Breast epithelium (tissue), 4 donors: ENCODE data around the gene AHSP. TPM values are rescaled to one million over a fixed set of nuclear protein-coding genes. Genes with fewer than 3 reads are reported as not detected.

Experiments used
- DNase-seq, 2 donors: peaks; one replicate each; pipeline ENCODE4 v3.0.0-alpha.2; 2019; ENCODE audit warnings: low spot score in 2 of 2
- H3K27ac ChIP-seq, 2 donors: fragments of 200-600 bp; sonication (generic) in 1 of 2; one replicate each; pipeline ENCODE4 v1.5.1; 2016 to 2019; ENCODE audit warnings: mild to moderate bottlenecking in 1 of 2
- H3K27me3 ChIP-seq, 2 donors: fragments of 200-600 bp; sonication (generic) in 1 of 2; one replicate each; pipeline versions ENCODE4 v1.5.1 to v1.6.0; 2017 to 2019; ENCODE audit warnings: control low read depth in 1 of 2, mild to moderate bottlenecking in 1 of 2
- H3K36me3 ChIP-seq: fragments of 200-600 bp; one replicate; pipeline ENCODE4 v1.5.1; 2019
- H3K4me1 ChIP-seq, 2 donors: fragments of 200-600 bp; sonication (generic); one replicate each; pipeline ENCODE4 v1.5.1; 2016 to 2019; ENCODE audit warnings: control low read depth in 1 of 2
- H3K4me3 ChIP-seq, 3 donors: fragments of 200-600 bp; sonication (generic); 1 replicate in 2 of 3; 2 replicates in 1 of 3; pipeline ENCODE4 v1.5.1; 2016 to 2019; ENCODE audit warnings: mild to moderate bottlenecking in 3 of 3, moderate library complexity in 2 of 3
- H3K9me3 ChIP-seq, 2 donors: fragments of 200-600 bp; sonication (generic) in 1 of 2; one replicate each; pipeline ENCODE4 v1.5.1; 2016 to 2019; ENCODE audit warnings: control low read depth in 1 of 2
- CTCF ChIP-seq, 3 donors: fragments of 450-650 bp; IDR thresholded peaks; one replicate each; pipeline ENCODE4 v1.5.1; 2016 to 2017; ENCODE audit warnings: antibody characterized with exemption in 3 of 3, mild to moderate bottlenecking in 3 of 3, moderate library complexity in 3 of 3
- POLR2A ChIP-seq: fragments of 450-650 bp; IDR thresholded peaks from one replicate; pipeline ENCODE4 v1.6.1; 2016; ENCODE audit warnings: antibody characterized with exemption, mild to moderate bottlenecking, moderate library complexity
- POLR2AphosphoS5 ChIP-seq, 3 donors: sonication (generic); formaldehyde crosslinking; IDR thresholded peaks; one replicate each; pipeline ENCODE4 v1.6.1; 2017; ENCODE audit warnings: antibody characterized with exemption in 3 of 3
- intact Hi-C: fragments of 100-400 bp; cut with DNase I; formaldehyde crosslinking; loops from one replicate; pipeline ENCODE4 v1.15.1; 2023; ENCODE audit warnings: low total_unique reads
- total RNA-seq, 3 donors: library from RNA; depleted of rRNA; stranded (reverse); fragments of >200 nt; gene quantifications; one replicate each; pipeline ENCODE4 v1.1.0, GENCODE V29; 2016

Gene AHSP
- total RNA-seq, 3 donors from 2014 or later, result not detected

DNA sequence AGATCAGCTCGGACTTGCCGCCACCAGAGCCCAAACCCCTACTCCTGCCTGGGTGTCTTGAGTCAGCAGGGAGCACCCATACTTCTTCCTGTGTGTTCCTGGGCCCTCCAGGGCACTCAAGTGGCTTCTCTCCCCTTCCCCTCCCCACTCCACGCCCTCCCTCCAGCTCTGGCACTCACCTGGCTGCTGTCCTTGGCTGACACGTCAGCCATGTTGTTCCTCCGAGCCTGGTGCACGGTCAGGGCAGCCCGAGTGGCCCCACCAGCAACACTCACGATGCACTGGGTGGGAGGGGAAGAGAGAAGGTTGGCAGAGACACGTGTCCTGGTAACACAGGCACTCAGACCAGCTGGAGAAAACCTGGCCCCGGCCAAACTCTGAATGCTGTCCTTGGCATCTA, 31.0 kb upstream of the AHSP start:
- no peak for DNase-seq
- TF ChIP-seq POLR2A (no peak), CTCF (IDR thresholded peaks at IDR 0.05) (no peak), POLR2AphosphoS5 (IDR thresholded peaks at IDR 0.05) (no peak)
- H3K27ac ChIP-seq, result no peak overlapping the region
- H3K27me3 ChIP-seq, result no peaks in the 10 kb centered on the region
- no peak overlapping the region for H3K4me3 ChIP-seq
- intact Hi-C loops, result no loop called here
- no peaks in the 10 kb centered on the region for H3K4me1 ChIP-seq
- H3K36me3 ChIP-seq, result peaks cover 2% of the 10 kb centered on the region
- H3K9me3 ChIP-seq, result no peaks in the 10 kb centered on the region

DNA sequence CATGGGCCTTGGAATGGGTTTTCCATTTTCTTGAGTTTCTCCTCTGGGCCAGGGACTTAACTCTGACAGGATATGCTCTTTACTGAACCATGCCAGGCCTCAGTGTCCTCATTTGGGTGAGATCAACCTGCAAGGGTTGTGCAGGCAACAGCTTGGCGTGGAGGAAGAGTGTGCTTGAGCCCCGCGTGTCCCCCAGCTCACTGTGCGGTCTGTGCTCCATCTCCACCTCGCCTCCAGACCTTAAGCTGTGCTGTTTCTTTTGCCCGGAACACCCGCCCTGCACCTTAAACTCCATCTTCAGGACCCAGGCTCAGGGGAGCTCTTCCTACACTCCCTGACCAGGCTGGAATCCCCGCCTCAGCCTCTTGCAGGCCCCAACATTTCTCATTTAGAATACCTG, 29.2 kb upstream of the AHSP start:
- H3K4me3 ChIP-seq, result no peak overlapping the region
- H3K36me3 ChIP-seq, result no peaks in the 10 kb centered on the region
- H3K9me3 ChIP-seq, result no peaks in the 10 kb centered on the region
- no peak for TF ChIP-seq CTCF (IDR thresholded peaks at IDR 0.05)
- TF ChIP-seq POLR2AphosphoS5 (IDR thresholded peaks at IDR 0.05), result no peak
- TF ChIP-seq POLR2A, result no peak
- no peak for DNase-seq
- intact Hi-C loops, result no loop called here
- no peaks in the 10 kb centered on the region for H3K27me3 ChIP-seq
- H3K27ac ChIP-seq, result no peak overlapping the region
- H3K4me1 ChIP-seq, result no peaks in the 10 kb centered on the region

GRCh38 chr16:31499928-31500327, 27.8 kb upstream of the AHSP start:
- intact Hi-C loops, result no loop called here
- TF ChIP-seq CTCF (IDR thresholded peaks at IDR 0.05) (no peak), POLR2AphosphoS5 (IDR thresholded peaks at IDR 0.05) (no peak), POLR2A (no peak)
- Histone ChIP-seq H3K4me3 (no peak overlapping the region), H3K9me3 (no peaks in the 10 kb centered on the region), H3K27ac (no peak overlapping the region), H3K4me1 (no peaks in the 10 kb centered on the region), H3K27me3 (no peaks in the 10 kb centered on the region), H3K36me3 (no peaks in the 10 kb centered on the region)
- DNase-seq, result no peak

- intact Hi-C loops, result no loop called here
These were observed 26.3 kb upstream of the AHSP start for GRCh38 chr16:31501226-31501965.

More at GRCh38 chr16:31501226-31501965, 26.3 kb upstream of the AHSP start:
- no peak overlapping the region for H3K27ac ChIP-seq
- no peak for DNase-seq
- no peaks in the 10 kb centered on the region for H3K4me1 ChIP-seq
- H3K4me3 ChIP-seq, result no peak overlapping the region
- no peaks in the 10 kb centered on the region for H3K9me3 ChIP-seq
- H3K36me3 ChIP-seq, result no peaks in the 10 kb centered on the region
- no peaks in the 10 kb centered on the region for H3K27me3 ChIP-seq
- TF ChIP-seq CTCF (IDR thresholded peaks at IDR 0.05) (no peak), POLR2A (no peak), POLR2AphosphoS5 (IDR thresholded peaks at IDR 0.05) (no peak)
